ENCODE measurements around the gene CC2D2B. TPM values are rescaled to one million over a fixed set of nuclear protein-coding genes. Genes with fewer than 3 reads are reported as not detected.

Gene CC2D2B
- total RNA-seq, 1 experiment from 2014 or later = not detected

DNA sequence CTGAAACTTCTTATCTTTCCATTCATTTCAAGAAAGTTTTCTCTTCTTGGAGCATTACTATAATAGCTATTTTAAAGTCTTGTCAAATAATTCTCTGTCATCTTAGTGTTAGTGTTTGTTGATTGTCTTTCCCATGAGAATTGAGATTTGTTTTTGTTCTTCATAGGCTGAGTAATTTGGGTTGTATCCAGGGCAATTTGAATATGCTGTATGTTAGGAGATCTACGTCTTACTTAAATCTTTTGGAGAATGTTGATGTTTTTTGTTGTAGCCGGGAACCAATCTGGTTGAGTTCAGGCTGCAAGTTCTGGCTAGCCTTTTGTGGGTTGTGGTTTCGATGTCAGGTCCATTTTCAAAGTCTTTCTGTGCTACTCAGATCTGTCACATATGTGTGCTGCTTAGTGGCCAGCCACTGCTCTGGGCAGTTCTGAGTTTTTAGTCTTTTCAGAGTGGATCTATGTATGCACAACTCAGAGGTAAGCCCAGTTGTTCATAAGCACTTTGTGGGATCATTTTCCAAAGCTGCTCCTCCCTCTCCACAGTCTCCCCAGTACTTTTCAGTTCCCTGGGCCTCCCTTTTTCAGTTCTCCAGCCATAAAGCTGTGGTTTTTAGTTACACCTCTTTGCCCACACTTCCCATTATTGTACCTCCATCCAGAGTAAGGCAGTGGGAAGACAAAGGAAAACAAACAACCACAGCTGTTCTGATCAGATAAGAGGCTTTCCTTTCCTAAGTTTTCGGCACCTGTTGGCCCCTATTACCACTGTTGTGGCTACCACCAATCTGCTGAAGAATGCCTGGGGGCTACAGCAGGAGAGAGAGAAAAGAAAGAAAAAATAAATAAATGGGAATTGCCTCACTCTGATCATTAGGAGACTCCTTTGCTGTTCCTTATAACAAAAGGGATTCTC, 131.0 kb downstream of the CC2D2B start:
- no peak for DNase-seq (ENCODE audit: unreplicated experiment)
- Mint-ChIP-seq H3K27ac (ENCODE audit: low read depth, unreplicated experiment) (no peak overlapping the region), H3K4me3 (ENCODE audit: unreplicated experiment) (no peak overlapping the region), H3K36me3 (ENCODE audit: insufficient read depth, unreplicated experiment) (no peaks in the 10 kb centered on the region), H3K9me3 (ENCODE audit: unreplicated experiment) (no peaks in the 10 kb centered on the region), H3K4me1 (ENCODE audit: insufficient read depth, unreplicated experiment) (no peaks in the 10 kb centered on the region), H3K27me3 (ENCODE audit: insufficient read depth, unreplicated experiment) (peaks cover 21% of the 10 kb centered on the region)
- TF ChIP-seq, protein P1, sequence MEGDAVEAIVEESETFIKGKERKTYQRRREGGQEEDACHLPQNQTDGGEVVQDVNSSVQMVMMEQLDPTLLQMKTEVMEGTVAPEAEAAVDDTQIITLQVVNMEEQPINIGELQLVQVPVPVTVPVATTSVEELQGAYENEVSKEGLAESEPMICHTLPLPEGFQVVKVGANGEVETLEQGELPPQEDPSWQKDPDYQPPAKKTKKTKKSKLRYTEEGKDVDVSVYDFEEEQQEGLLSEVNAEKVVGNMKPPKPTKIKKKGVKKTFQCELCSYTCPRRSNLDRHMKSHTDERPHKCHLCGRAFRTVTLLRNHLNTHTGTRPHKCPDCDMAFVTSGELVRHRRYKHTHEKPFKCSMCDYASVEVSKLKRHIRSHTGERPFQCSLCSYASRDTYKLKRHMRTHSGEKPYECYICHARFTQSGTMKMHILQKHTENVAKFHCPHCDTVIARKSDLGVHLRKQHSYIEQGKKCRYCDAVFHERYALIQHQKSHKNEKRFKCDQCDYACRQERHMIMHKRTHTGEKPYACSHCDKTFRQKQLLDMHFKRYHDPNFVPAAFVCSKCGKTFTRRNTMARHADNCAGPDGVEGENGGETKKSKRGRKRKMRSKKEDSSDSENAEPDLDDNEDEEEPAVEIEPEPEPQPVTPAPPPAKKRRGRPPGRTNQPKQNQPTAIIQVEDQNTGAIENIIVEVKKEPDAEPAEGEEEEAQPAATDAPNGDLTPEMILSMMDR (IDR thresholded peaks at IDR 0.05; ENCODE audit: unreplicated experiment) = no peak
- ChIA-PET POLR2A (interaction anchor here (0.6 to 1.0 kb wide), 3 partner anchors 41 to 243 kb away, joined by 3 read pairs; no protein-coding TSS in a partner anchor), CTCF (interaction anchor here (0.6 to 1.6 kb wide), 6 partner anchors 12 to 254 kb away, joined by 3 to 5 read pairs (median 3); partner anchors contain the start of gene ZNF518A)
- no TSS peak for BruUV-seq (replicated peaks)
- intact Hi-C loops (cut with micrococcal nuclease) = no loop called here

DNA sequence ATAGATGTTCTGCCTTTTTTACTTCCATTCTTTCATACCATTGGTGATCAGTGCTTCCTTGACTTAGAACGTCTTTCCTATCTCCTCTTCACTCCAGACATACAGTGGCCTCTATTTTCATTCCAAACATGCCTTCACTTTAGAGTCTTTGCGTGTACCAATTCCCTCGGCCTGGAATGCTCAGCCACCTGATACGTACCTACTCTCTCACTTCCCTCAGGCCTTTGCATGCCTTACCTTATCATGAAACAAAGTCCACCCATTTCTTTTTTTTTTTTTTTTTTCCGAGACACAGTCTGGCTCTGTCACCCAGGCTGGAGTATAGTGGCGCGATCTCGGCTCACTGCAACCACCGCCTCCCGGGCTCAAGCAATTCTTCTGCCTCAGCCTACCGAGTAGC, 133.4 kb downstream of the CC2D2B start:
- peaks cover 21% of the 10 kb centered on the region for H3K27me3 Mint-ChIP-seq (ENCODE audit: insufficient read depth, unreplicated experiment)
- H3K27ac Mint-ChIP-seq (ENCODE audit: low read depth, unreplicated experiment) = no peak overlapping the region
- H3K4me3 Mint-ChIP-seq (ENCODE audit: unreplicated experiment) = no peak overlapping the region
- peaks cover 9% of the 10 kb centered on the region for H3K4me1 Mint-ChIP-seq (ENCODE audit: insufficient read depth, unreplicated experiment)
- no peaks in the 10 kb centered on the region for H3K36me3 Mint-ChIP-seq (ENCODE audit: insufficient read depth, unreplicated experiment)
- ChIA-PET POLR2A (no interaction called here), CTCF (interaction anchor here (0.6 to 0.9 kb wide), 2 partner anchors 9 to 355 kb away, joined by 3 read pairs; no protein-coding TSS in a partner anchor)
- BruUV-seq (replicated peaks) = no TSS peak
- DNase-seq (ENCODE audit: unreplicated experiment) = no peak
- TF ChIP-seq, protein P1 (IDR thresholded peaks at IDR 0.05; ENCODE audit: unreplicated experiment) = no peak
- H3K9me3 Mint-ChIP-seq (ENCODE audit: unreplicated experiment) = no peaks in the 10 kb centered on the region
- intact Hi-C loops (cut with micrococcal nuclease) = loop anchor here (5.0 kb wide), 1 partner anchor 349 kb away; the partner anchor contains the start of gene TCTN3

DNA sequence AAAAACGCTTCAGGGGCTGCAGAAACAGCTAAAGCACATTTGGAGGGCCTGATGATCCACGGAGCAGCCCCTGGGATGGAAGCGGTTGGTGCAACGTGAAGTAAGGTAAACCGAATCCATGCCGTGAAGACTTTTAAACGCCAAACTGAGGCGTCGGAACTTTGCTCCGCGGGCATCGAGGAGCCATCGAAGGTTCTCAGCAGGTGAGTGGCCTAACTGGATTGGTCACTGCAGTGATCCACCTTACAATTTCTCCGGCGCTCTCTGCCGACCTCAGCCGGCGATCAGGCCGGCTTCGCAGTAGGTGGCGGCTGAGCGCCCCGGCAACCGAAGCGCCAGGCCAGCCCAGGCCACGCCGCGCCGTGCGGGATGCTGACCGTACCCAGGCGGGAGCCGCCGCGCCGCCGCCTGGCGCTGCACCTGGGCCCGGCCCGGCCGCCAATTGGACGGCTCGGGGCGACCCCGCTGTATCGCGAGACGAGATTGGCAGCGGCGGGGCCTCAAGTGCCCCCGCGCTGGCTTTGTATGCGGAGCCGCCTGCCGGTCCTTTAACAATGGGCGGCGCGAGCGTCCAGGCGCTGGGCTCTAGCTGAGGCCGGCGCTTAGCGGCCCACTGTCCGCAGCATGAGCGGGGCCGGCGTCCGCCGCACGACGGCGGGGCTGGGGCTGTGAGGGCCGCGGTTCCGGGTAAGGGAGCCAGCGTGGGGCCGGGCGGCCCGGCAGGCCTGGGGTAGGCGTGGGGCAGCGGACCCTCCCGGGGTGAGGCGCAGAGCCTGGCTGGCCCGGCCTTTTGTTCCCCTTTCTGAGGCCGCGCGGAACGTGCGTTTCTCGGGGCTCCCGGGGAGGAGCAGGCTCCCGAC, 135.5 kb downstream of the CC2D2B start, which contains the start of gene CCNJ:
Gene CCNJ, plus strand, starts transcription at position 551 of the 860 bp plus-strand sequence. CDS start 811 bp downstream, outside the sequence.
- BruUV-seq (replicated peaks) = no TSS peak
- peak within 1 kb of the TSS; percentile 94 for H3K27ac Mint-ChIP-seq (ENCODE audit: low read depth, unreplicated experiment)
- CTCF ChIA-PET = interaction anchor here (0.6 to 1.6 kb wide), 5 partner anchors 26 to 350 kb away, joined by 3 to 4 read pairs (median 3); partner anchors contain the start of gene TCTN3
- POLR2A ChIA-PET = interaction anchor here (0.6 to 3.4 kb wide), 17 partner anchors 10 to 691 kb away, joined by 3 to 27 read pairs (median 3); partner anchors contain the start of genes BLNK, TCTN3 and ZNF518A
- TF ChIP-seq, protein P1 (IDR thresholded peaks at IDR 0.05; ENCODE audit: unreplicated experiment) = peak; percentile 6
- intact Hi-C loops (cut with micrococcal nuclease) = loop anchor here (2.0 to 5.0 kb wide), 3 partner anchors 46 to 351 kb away; partner anchors contain the start of genes TCTN3 and ZNF518A
- H3K4me3 Mint-ChIP-seq (ENCODE audit: unreplicated experiment) = peak within 1 kb of the TSS; percentile 91
- H3K9me3 Mint-ChIP-seq (ENCODE audit: unreplicated experiment) = no peaks in the 10 kb centered on the region
- peaks cover 13% of the 10 kb centered on the region for H3K36me3 Mint-ChIP-seq (ENCODE audit: insufficient read depth, unreplicated experiment)
- H3K4me1 Mint-ChIP-seq (ENCODE audit: insufficient read depth, unreplicated experiment) = peaks cover 26% of the 10 kb centered on the region
- H3K27me3 Mint-ChIP-seq (ENCODE audit: insufficient read depth, unreplicated experiment) = peaks cover 8% of the 10 kb centered on the region
- DNase-seq (ENCODE audit: unreplicated experiment) = peak; percentile 90
